MM.1S (cell line): ENCODE data around the gene CTNNA3.

Experiments
- DNase-seq: peaks from one replicate; pipeline ENCODE4 v3.0.0-alpha.2; 2015
- H2AFZ ChIP-seq: fragments of 300-600 bp; sonication (generic); 2 replicates; pipeline ENCODE4 v1.6.0; 2016; ENCODE audit warnings: antibody characterized with exemption, low read length
- H3F3A ChIP-seq: fragments of 300-600 bp; sonication (generic); 2 replicates; pipeline ENCODE4 v1.6.1; 2016; ENCODE audit warnings: mild to moderate bottlenecking, antibody characterized with exemption, low read length, moderate library complexity, mixed read lengths; ENCODE audit not compliant: insufficient read depth
- H3K27ac ChIP-seq: fragments of 300-600 bp; sonication (generic); 2 replicates; pipeline ENCODE4 v1.5.1; 2016; ENCODE audit warnings: mild to moderate bottlenecking, low read length
- H3K27me3 ChIP-seq: fragments of 300-600 bp; sonication (generic); replicated peaks from 2 replicates; pipeline ENCODE4 v1.6.0; 2016; ENCODE audit warnings: low read length; ENCODE audit not compliant: insufficient read depth
- H3K36me3 ChIP-seq: fragments of 300-600 bp; sonication (generic); replicated peaks from 2 replicates; pipeline ENCODE4 v1.6.1; 2016; ENCODE audit warnings: mild to moderate bottlenecking, low read length, mixed read lengths; ENCODE audit not compliant: insufficient read depth
- H3K4me1 ChIP-seq: fragments of 300-600 bp; sonication (generic); 2 replicates; pipeline ENCODE4 v1.6.1; 2016; ENCODE audit warnings: low read length, mixed read lengths
- H3K4me2 ChIP-seq: fragments of 300-600 bp; sonication (generic); 2 replicates; pipeline ENCODE4 v1.6.0; 2016; ENCODE audit warnings: low read depth, low read length
- H3K4me3 ChIP-seq: fragments of 300-600 bp; sonication (generic); 2 replicates; pipeline ENCODE4 v1.5.1; 2016; ENCODE audit warnings: low read length, mixed read lengths
- H3K79me2 ChIP-seq: fragments of 300-600 bp; sonication (generic); 2 replicates; pipeline ENCODE4 v1.6.1; 2016; ENCODE audit warnings: mixed run types, low read length, mixed read lengths
- H3K9ac ChIP-seq: fragments of 300-600 bp; sonication (generic); 2 replicates; pipeline ENCODE4 v1.6.1; 2016; ENCODE audit warnings: low read length, mixed read lengths
- H3K9me2 ChIP-seq: fragments of 300-600 bp; sonication (generic); replicated peaks from 2 replicates; pipeline ENCODE4 v1.6.1; 2016; ENCODE audit warnings: mild to moderate bottlenecking, low read length, mixed read lengths; ENCODE audit not compliant: insufficient read depth
- H3K9me3 ChIP-seq: fragments of 300-600 bp; sonication (generic); replicated peaks from 2 replicates; pipeline ENCODE4 v1.6.1; 2016; ENCODE audit warnings: mild to moderate bottlenecking, low read length, mixed read lengths; ENCODE audit not compliant: insufficient read depth
- H4K20me1 ChIP-seq: fragments of 300-600 bp; sonication (generic); 2 replicates; pipeline ENCODE4 v1.6.1; 2016; ENCODE audit warnings: mild to moderate bottlenecking, low read length, moderate library complexity, mixed read lengths; ENCODE audit not compliant: insufficient read depth
- CTCF ChIP-seq: fragments of 300-600 bp; sonication (generic); IDR thresholded peaks from 2 replicates; pipeline ENCODE4 v1.5.1; 2016; ENCODE audit warnings: antibody characterized with exemption, low read length, mixed read lengths
- EZH2 ChIP-seq: fragments of 300-600 bp; sonication (generic); optimal IDR thresholded peaks from 2 replicates; pipeline ENCODE3; 2017; ENCODE audit warnings: low read depth, mild to moderate bottlenecking, antibody characterized with exemption, low read length, mixed read lengths
- EZH2phosphoT487 ChIP-seq: fragments of 300-600 bp; sonication (generic); IDR thresholded peaks from 2 replicates; pipeline ENCODE4 v1.6.1; 2018; ENCODE audit warnings: antibody characterized with exemption, low read length

The CTNNA3 gene

DNA sequence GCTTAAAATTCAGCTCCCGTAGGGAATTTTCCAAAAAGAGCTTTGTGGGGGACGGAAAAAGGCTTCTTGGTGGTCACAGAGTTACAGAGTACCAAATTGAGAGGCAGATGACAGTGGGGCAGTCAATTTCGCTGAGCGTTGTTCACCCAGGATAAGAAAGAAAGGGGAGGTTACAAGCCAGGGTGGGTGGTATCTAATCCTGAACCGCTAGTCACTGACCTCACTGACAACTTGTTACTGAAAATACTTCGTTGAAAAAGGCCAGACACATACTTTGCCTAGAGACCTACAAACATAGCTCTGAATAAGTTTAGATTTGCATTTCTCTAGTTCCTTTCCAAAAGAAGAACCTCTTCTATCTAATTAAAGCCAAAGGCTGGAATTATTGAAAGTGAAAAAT is at the start of gene CTNNA3:
Gene CTNNA3, minus strand, starts transcription at position 167 of the 400 bp plus-strand sequence.
- Histone ChIP-seq H3K27ac (no peak within 1 kb of the TSS), H3K36me3 (no peaks in the 10 kb centered on the region), H3K9me3 (no peaks in the 10 kb centered on the region), H3K9ac (no peak within 1 kb of the TSS), H4K20me1 (no peaks in the 10 kb centered on the region), H3K4me3 (no peak within 1 kb of the TSS), H3K79me2 (no peaks in the 10 kb centered on the region), H3F3A (no peaks in the 10 kb centered on the region), H3K9me2 (no peaks in the 10 kb centered on the region), H3K4me1 (no peaks in the 10 kb centered on the region), H3K27me3 (no peaks in the 10 kb centered on the region), H3K4me2 (no peak within 1 kb of the TSS), H2AFZ (no peak within 1 kb of the TSS)
- DNase-seq, result no peak
- TF ChIP-seq CTCF (no peak), EZH2phosphoT487 (no peak), EZH2 (no peak)

DNA sequence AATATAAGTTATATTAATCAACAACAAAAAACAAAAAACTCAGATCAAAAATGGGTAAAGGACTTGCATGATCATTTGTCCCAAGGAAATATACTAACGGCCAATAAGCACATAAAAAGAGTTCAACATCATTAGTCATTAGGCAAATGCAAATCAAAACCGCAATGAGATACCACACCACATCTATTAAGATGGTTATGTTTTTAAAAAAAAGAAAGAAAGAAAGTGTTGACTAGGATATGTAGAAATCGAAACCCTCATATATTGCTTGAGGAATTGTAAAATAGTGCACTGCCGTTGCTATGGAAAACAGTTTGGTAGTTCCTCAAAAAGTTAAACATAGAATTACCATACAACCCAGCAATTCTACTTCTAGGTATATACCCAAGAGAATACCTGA is 39.4 kb upstream of the CTNNA3 start:
- Histone ChIP-seq H2AFZ (no peak overlapping the region), H3K27me3 (no peaks in the 10 kb centered on the region), H4K20me1 (no peaks in the 10 kb centered on the region), H3K36me3 (no peaks in the 10 kb centered on the region), H3K4me3 (no peak overlapping the region), H3F3A (no peaks in the 10 kb centered on the region), H3K9me3 (no peaks in the 10 kb centered on the region), H3K9ac (no peak overlapping the region), H3K79me2 (no peaks in the 10 kb centered on the region), H3K27ac (no peak overlapping the region), H3K4me2 (no peak overlapping the region), H3K9me2 (no peaks in the 10 kb centered on the region), H3K4me1 (no peaks in the 10 kb centered on the region)
- TF ChIP-seq EZH2, result no peak
- no peak for DNase-seq

DNA sequence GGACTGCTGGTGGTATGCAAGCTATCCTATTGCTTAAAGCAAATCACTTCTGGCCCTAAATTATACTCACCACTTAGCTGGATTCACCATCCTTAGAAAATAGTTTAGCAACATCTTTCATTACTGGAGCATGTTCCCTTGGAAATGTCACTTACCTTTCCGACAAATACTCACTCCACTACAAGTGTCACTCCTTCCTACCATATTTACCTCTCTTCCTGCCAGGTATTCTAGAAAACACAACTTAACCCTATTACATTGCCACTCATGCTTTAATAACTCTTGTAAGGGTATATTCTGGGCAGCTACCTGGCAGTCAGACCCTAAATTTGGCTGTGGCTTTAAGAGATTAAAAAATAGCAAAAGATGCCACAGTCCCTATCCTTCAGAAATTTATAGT is 37.5 kb upstream of the CTNNA3 start:
- Histone ChIP-seq H3K9me2 (no peaks in the 10 kb centered on the region), H3K4me2 (no peak overlapping the region), H4K20me1 (no peaks in the 10 kb centered on the region), H2AFZ (no peak overlapping the region), H3F3A (no peaks in the 10 kb centered on the region), H3K9me3 (no peaks in the 10 kb centered on the region), H3K27ac (no peak overlapping the region), H3K79me2 (no peaks in the 10 kb centered on the region), H3K36me3 (no peaks in the 10 kb centered on the region), H3K4me1 (no peaks in the 10 kb centered on the region), H3K27me3 (no peaks in the 10 kb centered on the region), H3K9ac (no peak overlapping the region), H3K4me3 (no peak overlapping the region)
- DNase-seq, result no peak
- TF ChIP-seq EZH2phosphoT487, result no peak
- TF ChIP-seq CTCF, result no peak
- no peak for TF ChIP-seq EZH2

GRCh38 chr10:67725567-67725966 is 29.6 kb upstream of the CTNNA3 start:
- Histone ChIP-seq H3K4me2 (no peak overlapping the region), H3K9ac (no peak overlapping the region), H3K9me3 (no peaks in the 10 kb centered on the region), H3K4me3 (no peak overlapping the region), H4K20me1 (no peaks in the 10 kb centered on the region), H3K27me3 (no peaks in the 10 kb centered on the region), H3K36me3 (no peaks in the 10 kb centered on the region), H3F3A (no peaks in the 10 kb centered on the region), H3K27ac (no peak overlapping the region), H3K79me2 (no peaks in the 10 kb centered on the region), H3K9me2 (no peaks in the 10 kb centered on the region), H3K4me1 (no peaks in the 10 kb centered on the region), H2AFZ (no peak overlapping the region)
- TF ChIP-seq EZH2phosphoT487, result no peak
- no peak for DNase-seq
